ENCODE data around the gene RPS21. TPM values are rescaled to one million over a fixed set of nuclear protein-coding genes. Genes with fewer than 3 reads are reported as not detected.

RPS21 gene
- polyA plus RNA-seq, 1 donor: 1,316 TPM

- no peak for DNase-seq (ENCODE audit: low read depth)
These were observed 9.7 kb downstream of the RPS21 start for GRCh38 chr20:62396367-62397239.

GRCh38 chr20:62398120-62398821 lies 11.4 kb downstream of the RPS21 start:
- no peak for DNase-seq (ENCODE audit: low read depth)

GRCh38 chr20:62400021-62400420 lies 13.1 kb downstream of the RPS21 start:
- no peak for DNase-seq (ENCODE audit: low read depth)

- DNase-seq (ENCODE audit: low read depth): no peak
These were observed 13.6 kb downstream of the RPS21 start for GRCh38 chr20:62400541-62400940.

GRCh38 chr20:62401331-62401779 lies 14.5 kb downstream of the RPS21 start:
- no peak for DNase-seq (ENCODE audit: low read depth)

GRCh38 chr20:62402456-62403150 lies 15.7 kb downstream of the RPS21 start:
- no peak for DNase-seq (ENCODE audit: low read depth)

GRCh38 chr20:62403331-62403730 lies 16.4 kb downstream of the RPS21 start:
- DNase-seq (ENCODE audit: low read depth): no peak

- DNase-seq (ENCODE audit: low read depth): no peak
These were observed 17.3 kb downstream of the RPS21 start for GRCh38 chr20:62404112-62404665.

GRCh38 chr20:62404761-62405107 lies 17.8 kb downstream of the RPS21 start:
- DNase-seq (ENCODE audit: low read depth): no peak

- no peak for DNase-seq (ENCODE audit: low read depth)
These were observed 18.4 kb downstream of the RPS21 start for GRCh38 chr20:62405108-62405980.

GRCh38 chr20:62405981-62406513 lies 19.1 kb downstream of the RPS21 start:
- no peak for DNase-seq (ENCODE audit: low read depth)

GRCh38 chr20:62406635-62407176 lies 19.8 kb downstream of the RPS21 start:
- no peak for DNase-seq (ENCODE audit: low read depth)

GRCh38 chr20:62407221-62407992 lies 20.5 kb downstream of the RPS21 start, which contains the start of gene CABLES2:
TSS of gene CABLES2 (minus strand) at chr20:62407285. CDS start at chr20:62407276, 9 bp downstream.
- peak; percentile 85 for DNase-seq (ENCODE audit: low read depth)

- no peak for DNase-seq (ENCODE audit: low read depth)
These were observed 21.2 kb downstream of the RPS21 start for GRCh38 chr20:62408055-62408454.

GRCh38 chr20:62408640-62409039 lies 21.7 kb downstream of the RPS21 start:
- no peak for DNase-seq (ENCODE audit: low read depth)

- no peak for DNase-seq (ENCODE audit: low read depth)
These were observed 22.4 kb downstream of the RPS21 start for GRCh38 chr20:62409086-62409853.

- no peak for DNase-seq (ENCODE audit: low read depth)
These were observed 23.2 kb downstream of the RPS21 start for GRCh38 chr20:62409931-62410745.

Measured in forelimb muscle (tissue), 1 donor.